Neutrophil (primary cell): ENCODE data around the gene GABRR2.

Experiments used
- H3K27ac ChIP-seq: fragments of 200-600 bp; sonication (generic); 2 replicates; pipeline ENCODE4 v1.5.1; 2016; ENCODE audit warnings: mild to moderate bottlenecking, moderate library complexity
- H3K27me3 ChIP-seq: fragments of 200-600 bp; sonication (generic); 2 replicates; pipeline ENCODE4 v1.6.0; 2016; ENCODE audit warnings: mild to moderate bottlenecking
- H3K36me3 ChIP-seq: fragments of 200-600 bp; sonication (generic); 2 replicates; pipeline ENCODE4 v1.5.1; 2017
- H3K4me1 ChIP-seq, 2 experiments: fragments of 200-600 bp in 1 of 2; sonication (generic) in 1 of 2; 1 replicate in 1 of 2; 2 replicates in 1 of 2; pipeline versions ENCODE4 v1.5.1 to v1.6.1; 2013 to 2016; ENCODE audit warnings: low read depth in 1 of 2, low read length in 1 of 2, mild to moderate bottlenecking in 1 of 2, moderate library complexity in 1 of 2; ENCODE audit not compliant: control insufficient read depth in 1 of 2, insufficient read depth in 1 of 2
- H3K4me3 ChIP-seq, 2 experiments: fragments of 200-600 bp in 1 of 2; sonication (generic) in 1 of 2; 1 replicate in 1 of 2; 2 replicates in 1 of 2; pipeline ENCODE4 v1.5.1; 2013 to 2016; ENCODE audit warnings: low read depth in 1 of 2, low read length in 1 of 2, mild to moderate bottlenecking in 1 of 2, moderate library complexity in 1 of 2
- H3K9me3 ChIP-seq: fragments of 200-600 bp; sonication (generic); 2 replicates; pipeline ENCODE4 v1.5.1; 2016
- TF ChIP-seq, protein P1 (sequence below): fragments of 200-600 bp; sonication (generic); IDR thresholded peaks from 2 replicates; pipeline ENCODE4 v1.5.1; 2016; ENCODE audit warnings: antibody characterized with exemption

Gene GABRR2

DNA sequence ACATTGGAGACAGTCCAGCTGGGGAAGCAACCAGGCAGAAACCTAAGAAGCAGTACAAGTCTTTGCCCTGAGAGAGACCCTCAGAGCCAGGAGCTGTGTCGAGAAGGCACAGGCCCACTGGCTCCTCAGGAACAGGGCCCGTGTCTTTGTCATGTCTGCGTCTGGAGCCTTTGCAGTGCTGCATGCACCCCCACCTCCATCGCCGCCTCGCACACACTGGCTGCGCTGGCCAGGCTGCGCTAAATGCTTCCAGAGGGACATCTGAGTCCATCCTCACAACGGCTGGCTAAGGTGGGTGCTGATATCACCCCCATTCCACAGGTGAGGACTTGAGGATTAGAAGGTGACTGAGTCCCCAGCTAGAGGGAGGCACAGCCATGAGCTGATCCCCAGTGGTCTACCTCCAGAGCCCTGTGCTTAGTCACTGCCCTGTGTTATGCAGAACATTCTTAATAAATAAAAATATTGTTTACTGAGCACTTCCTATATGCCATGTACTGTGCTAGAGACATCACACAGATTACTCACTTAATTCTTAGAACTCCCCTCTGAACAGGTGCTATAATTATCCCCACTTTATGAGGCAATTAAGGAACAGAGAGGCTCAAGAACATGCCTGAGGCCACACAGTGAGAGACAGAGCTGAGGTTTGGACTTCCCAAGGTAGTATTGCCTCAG is 27.6 kb downstream of the GABRR2 start:
- no peaks in the 10 kb centered on the region for H3K4me1 ChIP-seq
- no peak overlapping the region for H3K27ac ChIP-seq
- no peaks in the 10 kb centered on the region for H3K9me3 ChIP-seq
- H3K27me3 ChIP-seq = no peaks in the 10 kb centered on the region
- no peak overlapping the region for H3K4me3 ChIP-seq
- no peaks in the 10 kb centered on the region for H3K36me3 ChIP-seq
- TF ChIP-seq, protein P1, sequence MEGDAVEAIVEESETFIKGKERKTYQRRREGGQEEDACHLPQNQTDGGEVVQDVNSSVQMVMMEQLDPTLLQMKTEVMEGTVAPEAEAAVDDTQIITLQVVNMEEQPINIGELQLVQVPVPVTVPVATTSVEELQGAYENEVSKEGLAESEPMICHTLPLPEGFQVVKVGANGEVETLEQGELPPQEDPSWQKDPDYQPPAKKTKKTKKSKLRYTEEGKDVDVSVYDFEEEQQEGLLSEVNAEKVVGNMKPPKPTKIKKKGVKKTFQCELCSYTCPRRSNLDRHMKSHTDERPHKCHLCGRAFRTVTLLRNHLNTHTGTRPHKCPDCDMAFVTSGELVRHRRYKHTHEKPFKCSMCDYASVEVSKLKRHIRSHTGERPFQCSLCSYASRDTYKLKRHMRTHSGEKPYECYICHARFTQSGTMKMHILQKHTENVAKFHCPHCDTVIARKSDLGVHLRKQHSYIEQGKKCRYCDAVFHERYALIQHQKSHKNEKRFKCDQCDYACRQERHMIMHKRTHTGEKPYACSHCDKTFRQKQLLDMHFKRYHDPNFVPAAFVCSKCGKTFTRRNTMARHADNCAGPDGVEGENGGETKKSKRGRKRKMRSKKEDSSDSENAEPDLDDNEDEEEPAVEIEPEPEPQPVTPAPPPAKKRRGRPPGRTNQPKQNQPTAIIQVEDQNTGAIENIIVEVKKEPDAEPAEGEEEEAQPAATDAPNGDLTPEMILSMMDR = no peak

DNA sequence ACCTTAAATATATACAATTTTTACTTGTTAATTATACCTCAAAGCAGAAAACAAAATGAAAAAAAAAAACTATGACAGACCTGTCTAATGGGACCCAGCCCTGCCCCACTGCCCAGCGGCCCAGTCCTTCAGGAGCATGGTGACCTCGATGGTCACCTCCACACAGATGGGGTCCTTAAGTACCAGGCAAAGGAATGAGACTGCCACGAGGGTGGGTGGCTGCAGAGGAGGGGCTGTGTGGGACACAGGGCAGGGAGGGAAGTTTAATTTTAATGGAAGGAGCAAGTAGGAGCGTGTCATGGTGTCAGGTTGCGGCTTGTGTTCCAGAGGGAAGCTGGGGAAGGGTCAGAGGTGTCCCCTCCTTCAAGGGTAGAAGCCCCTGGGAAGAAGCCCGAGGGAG is 28.6 kb downstream of the GABRR2 start:
- peaks cover 0 to 2% of the 10 kb centered on the region in 2 experiments for H3K4me1 ChIP-seq
- TF ChIP-seq, protein P1 = no peak
- H3K27me3 ChIP-seq = no peaks in the 10 kb centered on the region

DNA sequence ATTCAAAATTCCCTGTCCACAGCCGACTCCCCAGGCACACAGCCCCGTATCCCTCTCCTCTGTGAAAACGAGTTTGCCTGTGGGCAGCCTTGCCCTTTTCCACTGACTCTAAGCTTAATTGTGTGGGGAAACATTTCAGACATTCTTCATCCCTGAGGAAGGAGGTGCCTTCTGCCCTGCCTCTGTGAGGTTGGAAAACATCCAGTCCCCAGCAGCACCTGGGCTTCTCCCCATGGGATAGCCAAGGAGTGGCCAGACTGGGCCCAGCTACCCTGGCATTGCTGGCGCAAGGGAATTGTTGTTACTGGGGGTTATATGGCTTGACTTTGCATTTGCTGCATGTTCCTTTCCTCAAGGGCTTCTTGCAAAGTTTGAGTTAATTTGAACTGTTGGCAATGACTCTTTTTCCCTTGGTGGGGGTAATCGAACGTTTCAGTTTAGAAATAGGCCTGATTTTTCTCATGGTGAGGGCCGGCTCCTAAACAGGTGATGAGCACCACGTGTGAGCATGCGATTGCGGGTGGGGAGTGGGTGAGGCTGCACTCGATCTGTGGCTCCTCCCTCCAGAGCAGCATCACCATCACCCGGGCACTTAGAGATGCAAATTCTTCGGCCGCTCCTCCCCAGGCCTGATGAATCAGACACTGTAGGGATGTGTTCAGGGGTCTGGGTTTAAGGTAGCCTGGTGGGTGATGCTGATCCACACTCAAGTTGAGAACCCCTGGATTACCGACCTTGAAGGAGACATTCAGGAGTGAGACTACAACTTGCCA is 29.9 kb downstream of the GABRR2 start:
- Histone ChIP-seq H3K9me3 (no peaks in the 10 kb centered on the region), H3K4me3 (no peak overlapping the region), H3K27me3 (no peaks in the 10 kb centered on the region), H3K36me3 (no peaks in the 10 kb centered on the region), H3K4me1 (peaks cover 0 to 2% of the 10 kb centered on the region in 2 experiments), H3K27ac (no peak overlapping the region)
- TF ChIP-seq, protein P1 = no peak

More for the DNA sequence above, 28.6 kb downstream of the GABRR2 start:
- no peaks in the 10 kb centered on the region for H3K9me3 ChIP-seq
- no peak overlapping the region for H3K4me3 ChIP-seq
- H3K36me3 ChIP-seq = no peaks in the 10 kb centered on the region
- no peak overlapping the region for H3K27ac ChIP-seq

DNA sequence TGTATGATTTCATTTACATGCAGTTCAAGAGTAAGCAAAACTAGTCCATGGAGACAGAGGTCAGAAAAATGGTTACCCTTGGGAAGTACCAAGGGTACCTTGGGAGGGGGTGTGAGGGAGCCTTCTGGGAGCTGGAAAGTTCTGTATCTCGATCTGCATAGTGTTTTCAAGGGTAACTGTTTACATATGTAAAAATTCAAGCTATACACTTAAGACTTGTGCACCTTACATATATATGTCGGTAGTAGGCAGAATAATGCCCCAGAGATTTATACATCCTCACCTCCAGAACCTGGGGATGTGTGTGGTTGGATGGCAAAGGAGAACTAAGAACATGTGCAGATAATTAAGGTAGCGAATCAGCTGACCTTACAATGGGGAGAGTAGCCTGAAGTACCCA is 31.0 kb downstream of the GABRR2 start:
- H3K36me3 ChIP-seq = no peaks in the 10 kb centered on the region
- peaks cover 0 to 2% of the 10 kb centered on the region in 2 experiments for H3K4me1 ChIP-seq
- no peaks in the 10 kb centered on the region for H3K9me3 ChIP-seq
- TF ChIP-seq, protein P1 = no peak
- no peak overlapping the region for H3K27ac ChIP-seq
- no peaks in the 10 kb centered on the region for H3K27me3 ChIP-seq
- H3K4me3 ChIP-seq = no peak overlapping the region

DNA sequence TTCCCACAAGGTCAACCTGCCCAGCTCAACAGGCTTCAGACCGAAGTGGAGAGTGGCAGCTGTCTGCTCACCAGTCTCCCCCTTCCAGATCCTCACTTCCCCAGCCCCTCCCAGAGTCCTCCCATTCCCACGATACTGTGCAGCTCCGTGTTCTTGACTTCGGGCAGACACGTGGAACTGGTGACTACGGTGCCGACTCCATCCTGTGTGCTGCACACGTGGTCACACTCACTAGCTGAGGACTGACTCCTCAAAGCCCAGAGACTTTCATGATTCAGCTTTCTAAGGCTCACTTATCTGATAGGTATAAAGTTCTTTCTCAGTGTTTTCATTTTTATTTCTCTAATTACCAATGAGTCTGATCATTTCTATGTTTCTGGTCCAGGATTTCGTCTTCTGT is 32.4 kb downstream of the GABRR2 start:
- H3K27ac ChIP-seq = no peak overlapping the region
- H3K4me1 ChIP-seq = peaks cover 0 to 2% of the 10 kb centered on the region in 2 experiments
- TF ChIP-seq, protein P1 = no peak
- H3K4me3 ChIP-seq = no peak overlapping the region
- H3K9me3 ChIP-seq = no peaks in the 10 kb centered on the region
- H3K27me3 ChIP-seq = no peaks in the 10 kb centered on the region
- H3K36me3 ChIP-seq = no peaks in the 10 kb centered on the region
